Neural cell (in vitro differentiated cells): ENCODE measurements around the gene RFC4. TPM values are rescaled to one million over a fixed set of nuclear protein-coding genes. Genes with fewer than 3 reads are reported as not detected.

ENCODE experiments used
- H2AFZ ChIP-seq: fragments of 200-600, 300-800 bp; sonication (generic), shearing (Covaris generic); 2 replicates; pipeline ENCODE4 v1.6.0; 2014; ENCODE audit warnings: low read depth, mild to moderate bottlenecking, antibody characterized with exemption, low read length, moderate library complexity
- H3F3A ChIP-seq: fragments of 200-600 bp; shearing (Covaris generic); 2 replicates; pipeline ENCODE4 v1.6.1; 2016; ENCODE audit warnings: mild to moderate bottlenecking, moderate library complexity, mixed read lengths, antibody characterized with exemption, low read length; ENCODE audit not compliant: insufficient read depth, poor library complexity, severe bottlenecking
- H3K27ac ChIP-seq: fragments of 200-600, 300-800 bp; sonication (generic), shearing (Covaris generic); 2 replicates; pipeline ENCODE4 v1.5.1; 2014; ENCODE audit warnings: mild to moderate bottlenecking, low read length, moderate library complexity
- H3K27me3 ChIP-seq: fragments of 300-800, 200-600 bp; sonication (generic), shearing (Covaris generic); 2 replicates; pipeline ENCODE4 v1.6.0; 2014; ENCODE audit warnings: mild to moderate bottlenecking, low read depth, low read length, moderate library complexity; ENCODE audit not compliant: insufficient read depth
- H3K36me3 ChIP-seq: fragments of 300-800, 200-600 bp; sonication (generic), shearing (Covaris generic); 2 replicates; pipeline ENCODE4 v1.5.1; 2014; ENCODE audit warnings: mild to moderate bottlenecking, antibody characterized with exemption, low read length, moderate library complexity; ENCODE audit not compliant: insufficient read depth
- H3K4me2 ChIP-seq: fragments of 300-800, 200-600 bp; sonication (generic), shearing (Covaris generic); 2 replicates; pipeline ENCODE4 v1.6.0; 2014; ENCODE audit warnings: mild to moderate bottlenecking, low read length
- H3K4me3 ChIP-seq: fragments of 300-800, 200-600 bp; sonication (generic), shearing (Covaris generic); 2 replicates; pipeline ENCODE4 v1.5.1; 2014; ENCODE audit warnings: mild to moderate bottlenecking, low read length, moderate library complexity
- H3K79me2 ChIP-seq: fragments of 200-600 bp; shearing (Covaris generic); replicated peaks from 2 replicates; pipeline ENCODE4 v1.6.0; 2014; ENCODE audit warnings: mild to moderate bottlenecking, low read length, moderate library complexity; ENCODE audit not compliant: insufficient read depth
- H3K9ac ChIP-seq: fragments of 300-800, 200-600 bp; sonication (generic), shearing (Covaris generic); 2 replicates; pipeline ENCODE4 v1.6.1; 2016; ENCODE audit warnings: mild to moderate bottlenecking, low read length, mixed read lengths
- H3K9me2 ChIP-seq: fragments of 200-600 bp; shearing (Covaris generic); 2 replicates; pipeline ENCODE4 v1.6.1; 2016; ENCODE audit warnings: mild to moderate bottlenecking, low read length, mixed read lengths; ENCODE audit not compliant: insufficient read depth
- H3K9me3 ChIP-seq: fragments of 200-600, 300-800 bp; sonication (generic), shearing (Covaris generic); 2 replicates; pipeline ENCODE4 v1.6.1; 2016; ENCODE audit warnings: mild to moderate bottlenecking, mixed run types, low read length, moderate library complexity, mixed read lengths
- H4K20me1 ChIP-seq: fragments of 200-600 bp; shearing (Covaris generic); 2 replicates; pipeline ENCODE4 v1.6.1; 2016; ENCODE audit warnings: mild to moderate bottlenecking, mixed run types; ENCODE audit not compliant: insufficient read depth
- CTCF ChIP-seq: fragments of 450-650 bp; IDR thresholded peaks from 2 replicates; pipeline ENCODE4 v1.5.1; 2014; ENCODE audit warnings: antibody characterized with exemption, mild to moderate bottlenecking, moderate library complexity; ENCODE audit not compliant: poor library complexity, severe bottlenecking
- EP300 ChIP-seq: fragments of 450-650 bp; conservative IDR thresholded peaks from 2 replicates; pipeline ENCODE4 v1.6.1; 2014; ENCODE audit warnings: antibody characterized with exemption, mild to moderate bottlenecking, moderate library complexity; ENCODE audit not compliant: poor library complexity, severe bottlenecking
- EZH2 ChIP-seq: fragments of 200-600, 300-800 bp; shearing (Covaris generic), sonication (generic); IDR thresholded peaks from 2 replicates; pipeline ENCODE4 v1.6.1; 2014; ENCODE audit warnings: antibody characterized with exemption, low read length, borderline replicate concordance, mild to moderate bottlenecking; ENCODE audit not compliant: insufficient read depth, poor library complexity, severe bottlenecking
- MXI1 ChIP-seq: fragments of 450-650 bp; conservative IDR thresholded peaks from 2 replicates; pipeline ENCODE4 v1.6.1; 2014; ENCODE audit warnings: antibody characterized with exemption, mild to moderate bottlenecking; ENCODE audit not compliant: poor library complexity, severe bottlenecking
- POLR2AphosphoS5 ChIP-seq: IDR thresholded peaks from 2 replicates; pipeline ENCODE4 v1.6.1; 2012
- RAD21 ChIP-seq: fragments of 450-650 bp; conservative IDR thresholded peaks from 2 replicates; pipeline ENCODE4 v1.6.1; 2014; ENCODE audit warnings: antibody characterized with exemption, mild to moderate bottlenecking, moderate library complexity
- REST ChIP-seq: IDR thresholded peaks from 2 replicates; pipeline ENCODE4 v1.6.1; 2012; ENCODE audit warnings: borderline replicate concordance
- SMC3 ChIP-seq: fragments of 450-650 bp; conservative IDR thresholded peaks from 2 replicates; pipeline ENCODE4 v1.6.1; 2014; ENCODE audit warnings: antibody characterized with exemption, mild to moderate bottlenecking, moderate library complexity; ENCODE audit not compliant: poor library complexity
- TAF1 ChIP-seq: IDR thresholded peaks from 2 replicates; pipeline ENCODE4 v1.6.1; 2012; ENCODE audit warnings: low read depth
- polyA plus RNA-seq: library from polyadenylated mRNA; depleted of rRNA; stranded (reverse); fragments of >200 nt; gene quantifications from 2 replicates; pipeline ENCODE4 v1.2.3, GENCODE V29; 2014

RFC4 gene
- polyA plus RNA-seq, 1 donor from 2014 or later, result 85.2 TPM

GRCh38 chr3:186783058-186783730 lies 23.1 kb downstream of the RFC4 start, which contains the start of gene EIF4A2:
TSS of gene EIF4A2 (plus strand) at chr3:186783577. CDS start at chr3:186783611, 34 bp downstream.
- no peaks in the 10 kb centered on the region for H3K9me3 ChIP-seq
- peak within 1 kb of the TSS; percentile 100 for H3K27ac ChIP-seq
- peaks cover 42% of the 10 kb centered on the region for H4K20me1 ChIP-seq
- peak within 1 kb of the TSS; percentile 99 for H3K9ac ChIP-seq
- no peaks in the 10 kb centered on the region for H3K9me2 ChIP-seq
- peak within 1 kb of the TSS; percentile 89 for H3K4me2 ChIP-seq
- TF ChIP-seq REST (peak; percentile 87), RAD21 (peak; percentile 53), SMC3 (peak; percentile 9), MXI1 (peak; percentile 54), POLR2AphosphoS5 (peak; percentile 95), EZH2 (no peak), EP300 (peak; percentile 74), CTCF (no peak), TAF1 (peak; percentile 95)
- H3F3A ChIP-seq, result peaks cover 17% of the 10 kb centered on the region
- H3K79me2 ChIP-seq, result peaks cover 44% of the 10 kb centered on the region
- H3K4me3 ChIP-seq, result peak within 1 kb of the TSS; percentile 77
- H3K36me3 ChIP-seq, result peaks cover 30% of the 10 kb centered on the region
- peak within 1 kb of the TSS; percentile 77 for H2AFZ ChIP-seq
- no peaks in the 10 kb centered on the region for H3K27me3 ChIP-seq

GRCh38 chr3:186782542-186783057 lies 23.7 kb downstream of the RFC4 start:
- peaks cover 36% of the 10 kb centered on the region for H4K20me1 ChIP-seq
- peak overlapping the region; percentile 77 for H3K4me3 ChIP-seq
- TF ChIP-seq MXI1 (no peak), CTCF (no peak), SMC3 (peak; percentile 55), REST (peak; percentile 90), EP300 (no peak), TAF1 (no peak), POLR2AphosphoS5 (no peak)
- H3K4me2 ChIP-seq, result peak overlapping the region; percentile 70
- peaks cover 17% of the 10 kb centered on the region for H3F3A ChIP-seq
- no peaks in the 10 kb centered on the region for H3K9me2 ChIP-seq
- peak overlapping the region; percentile 99 for H3K9ac ChIP-seq
- H3K36me3 ChIP-seq, result peaks cover 27% of the 10 kb centered on the region
- H3K9me3 ChIP-seq, result no peaks in the 10 kb centered on the region
- H3K27ac ChIP-seq, result peak overlapping the region; percentile 100
- H3K27me3 ChIP-seq, result no peaks in the 10 kb centered on the region
- H3K79me2 ChIP-seq, result peaks cover 42% of the 10 kb centered on the region
- H2AFZ ChIP-seq, result peak overlapping the region; percentile 77
